ENCODE results near the gene SLC9C2.
"Not testable (repeated sequence)": the region's sequence is repeated elsewhere in the genome, so short reads cannot be mapped to it uniquely, and the experiment has no call there.

The SLC9C2 gene, protein sequence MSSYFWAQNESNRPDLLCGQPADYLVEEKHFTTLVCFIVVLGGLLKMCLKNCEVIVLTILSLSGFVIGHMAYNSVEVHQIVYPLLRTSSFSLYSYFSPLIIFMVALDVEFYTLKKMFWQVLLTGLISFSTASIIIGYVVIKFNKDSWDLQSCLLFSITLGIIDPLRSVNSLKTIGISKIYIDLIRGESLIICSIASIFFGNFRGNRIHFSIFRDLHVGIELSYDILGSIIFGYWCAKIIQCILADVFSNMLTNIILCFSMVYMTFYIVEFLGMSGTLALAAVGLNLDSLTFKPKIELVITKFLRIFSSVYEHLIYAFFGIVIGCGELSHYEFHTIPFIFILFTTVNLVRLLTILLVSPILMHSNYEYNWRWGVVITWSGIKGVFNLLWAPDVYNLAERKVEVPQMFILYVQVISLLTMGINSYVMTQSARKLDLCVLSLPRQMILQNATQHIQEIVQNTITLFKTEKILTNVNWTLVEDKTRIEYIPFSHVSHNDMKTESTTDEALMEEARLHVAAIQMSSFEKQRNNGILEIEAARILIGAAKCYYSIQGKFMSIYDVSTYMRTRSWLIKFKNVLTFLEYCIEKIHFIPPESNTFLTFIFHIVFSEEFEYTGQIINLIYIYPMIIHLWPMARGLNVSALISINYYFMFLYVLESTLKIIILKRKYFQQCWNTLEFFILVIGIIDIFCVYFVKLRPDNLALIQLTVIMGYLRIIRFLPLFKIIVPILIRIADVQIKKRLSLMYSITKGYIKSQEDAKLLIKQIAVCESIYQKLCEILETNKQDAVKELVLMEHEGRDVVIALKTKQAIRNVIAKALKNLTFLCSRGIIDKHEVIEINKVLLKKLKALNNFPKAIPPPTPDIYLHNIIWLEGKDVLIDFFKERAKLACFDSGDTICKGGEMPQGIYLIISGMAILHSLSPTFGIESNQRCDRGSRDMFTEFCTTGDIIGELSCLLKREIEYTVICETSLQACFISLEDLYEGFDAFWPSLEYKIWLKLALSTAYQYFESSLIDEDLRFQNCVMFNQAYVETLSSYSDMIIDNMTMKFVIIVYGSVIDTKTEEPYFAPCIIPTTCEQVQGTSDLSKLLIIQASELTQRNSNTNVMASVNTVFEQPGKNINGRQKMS

DNA sequence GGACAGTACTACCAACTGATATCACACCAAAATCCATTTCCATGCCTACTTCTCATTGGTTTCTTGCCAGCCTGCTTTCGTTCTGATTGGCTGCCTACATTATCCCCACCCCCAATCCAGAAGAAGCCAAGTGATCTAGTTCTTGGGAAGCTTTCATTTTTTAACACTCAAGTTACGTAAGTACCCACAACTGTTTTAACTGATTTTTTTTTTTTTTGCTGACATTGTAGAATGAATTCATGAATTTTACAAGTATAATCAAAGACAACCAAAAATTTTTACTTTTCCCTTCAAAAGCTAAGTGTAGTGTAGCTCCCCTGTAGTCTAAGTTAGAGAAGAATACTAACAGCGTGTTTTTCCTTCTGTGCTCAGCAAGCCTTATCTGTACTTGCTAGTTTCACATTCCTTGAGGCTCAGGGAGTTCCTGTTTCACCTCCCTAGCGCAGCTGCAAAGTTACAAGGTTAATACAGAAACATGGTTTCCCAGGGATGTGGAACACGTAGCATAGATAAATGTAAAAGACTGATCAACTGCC lies at the start of gene SLC9C2:
Gene SLC9C2, minus strand, starts transcription at position 17 of the 536 bp plus-strand sequence. CDS start 1,296 bp downstream, outside the sequence.
- no peak for DNase-seq

DNA sequence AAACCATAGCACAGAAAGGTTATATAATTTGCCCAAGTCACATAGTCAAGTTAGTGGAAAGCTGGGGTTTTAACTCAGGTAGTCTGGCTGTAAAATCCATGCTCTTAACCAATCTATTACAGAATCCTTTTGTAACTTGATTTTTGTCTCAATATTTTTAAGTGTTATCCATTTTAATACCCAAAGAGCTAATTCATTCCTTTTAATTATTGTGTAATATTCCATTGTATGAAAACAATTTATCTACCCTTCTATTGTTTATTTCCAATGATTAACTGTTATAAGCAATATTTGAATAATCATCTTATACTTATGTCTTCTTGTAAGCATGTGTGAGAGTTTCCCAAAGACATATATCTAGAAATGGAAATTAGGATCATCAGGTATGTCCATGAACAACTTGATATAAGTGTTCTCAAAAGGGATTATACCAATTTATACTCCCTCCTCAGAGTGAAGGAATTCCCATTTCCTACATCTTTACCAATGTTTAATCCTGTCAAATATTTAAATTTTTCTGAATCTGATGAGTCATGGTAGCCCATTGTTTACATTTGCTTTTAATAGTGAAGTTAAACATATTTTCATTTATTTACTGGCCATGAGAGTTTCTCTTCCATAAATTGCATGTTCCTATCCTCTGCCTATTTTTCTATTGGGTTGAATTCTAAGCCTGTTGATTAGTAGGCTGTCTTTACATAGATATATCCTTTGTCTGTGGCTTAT lies 46.2 kb upstream of the SLC9C2 start:
- no peak for DNase-seq

DNA sequence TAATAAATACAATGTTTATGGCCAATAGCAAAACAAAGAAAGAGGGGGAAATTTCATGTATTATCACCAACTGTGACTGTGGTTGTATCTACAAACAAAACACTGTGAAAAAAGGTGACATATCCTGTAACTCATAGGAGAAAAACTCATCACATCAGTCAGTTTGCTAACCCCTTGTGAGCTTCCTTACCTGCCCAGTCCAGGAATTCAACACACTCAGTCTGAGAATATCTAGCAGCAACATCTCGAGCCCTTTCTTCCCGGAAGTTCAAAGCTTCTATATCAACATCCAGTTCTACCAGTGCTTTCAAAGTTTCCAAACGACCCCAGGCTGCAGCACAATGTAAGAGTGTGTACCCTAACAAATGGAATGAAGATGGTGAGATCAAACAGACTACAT lies 43.8 kb upstream of the SLC9C2 start:
- no peak for DNase-seq

DNA sequence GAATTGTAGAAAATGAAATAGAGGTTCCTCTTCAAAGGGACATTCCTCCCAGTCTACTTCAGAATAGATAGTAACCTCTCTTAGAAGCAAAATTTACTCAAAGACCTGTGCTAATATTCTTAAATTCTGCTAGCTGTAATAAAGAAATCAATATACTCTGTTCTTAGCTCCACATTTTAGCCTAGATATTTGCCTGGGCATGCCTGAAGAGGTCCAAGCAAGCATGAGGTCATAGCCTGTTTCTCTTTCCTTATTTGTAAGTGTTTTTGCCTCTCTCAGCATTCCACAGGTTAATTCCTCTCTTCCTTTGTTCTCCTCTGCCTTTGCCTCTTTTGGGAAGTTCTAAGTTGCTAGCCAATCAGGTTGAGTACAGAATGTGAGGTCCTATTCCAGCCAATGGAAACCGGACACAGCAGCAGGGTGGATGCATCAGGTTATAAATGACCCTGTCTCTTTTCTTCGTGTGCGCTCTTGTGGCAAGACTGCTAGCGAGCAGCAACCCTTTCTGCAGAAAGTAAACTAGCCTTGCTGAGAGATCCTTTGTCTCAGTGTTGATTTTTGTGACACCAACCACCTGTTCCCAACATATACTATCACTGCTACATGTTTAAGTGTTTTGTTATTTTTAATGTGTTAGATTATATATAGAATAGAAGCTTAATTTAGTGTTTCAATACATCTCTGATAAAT lies 39.7 kb upstream of the SLC9C2 start:
- not testable (repeated sequence) for DNase-seq

DNA sequence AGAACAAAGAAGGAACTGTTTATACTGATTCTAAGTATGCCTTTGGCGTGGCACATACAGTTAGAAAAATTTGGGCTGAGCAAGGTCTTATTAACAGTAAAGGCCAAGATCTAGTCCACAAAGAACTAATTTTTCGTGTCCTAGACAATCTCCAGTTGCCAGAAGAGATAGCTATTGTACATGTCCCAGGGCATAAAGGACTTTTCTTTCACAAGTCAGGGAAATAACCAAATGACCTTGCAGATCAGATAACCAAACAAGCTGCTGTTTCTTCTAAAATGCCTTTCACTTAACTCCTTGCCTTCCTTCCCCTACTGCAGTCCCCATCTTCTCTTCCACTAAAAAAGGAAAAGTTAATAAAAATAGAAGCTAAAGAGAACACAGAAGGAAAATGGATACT lies 36.2 kb upstream of the SLC9C2 start:
- no peak for DNase-seq

DNA sequence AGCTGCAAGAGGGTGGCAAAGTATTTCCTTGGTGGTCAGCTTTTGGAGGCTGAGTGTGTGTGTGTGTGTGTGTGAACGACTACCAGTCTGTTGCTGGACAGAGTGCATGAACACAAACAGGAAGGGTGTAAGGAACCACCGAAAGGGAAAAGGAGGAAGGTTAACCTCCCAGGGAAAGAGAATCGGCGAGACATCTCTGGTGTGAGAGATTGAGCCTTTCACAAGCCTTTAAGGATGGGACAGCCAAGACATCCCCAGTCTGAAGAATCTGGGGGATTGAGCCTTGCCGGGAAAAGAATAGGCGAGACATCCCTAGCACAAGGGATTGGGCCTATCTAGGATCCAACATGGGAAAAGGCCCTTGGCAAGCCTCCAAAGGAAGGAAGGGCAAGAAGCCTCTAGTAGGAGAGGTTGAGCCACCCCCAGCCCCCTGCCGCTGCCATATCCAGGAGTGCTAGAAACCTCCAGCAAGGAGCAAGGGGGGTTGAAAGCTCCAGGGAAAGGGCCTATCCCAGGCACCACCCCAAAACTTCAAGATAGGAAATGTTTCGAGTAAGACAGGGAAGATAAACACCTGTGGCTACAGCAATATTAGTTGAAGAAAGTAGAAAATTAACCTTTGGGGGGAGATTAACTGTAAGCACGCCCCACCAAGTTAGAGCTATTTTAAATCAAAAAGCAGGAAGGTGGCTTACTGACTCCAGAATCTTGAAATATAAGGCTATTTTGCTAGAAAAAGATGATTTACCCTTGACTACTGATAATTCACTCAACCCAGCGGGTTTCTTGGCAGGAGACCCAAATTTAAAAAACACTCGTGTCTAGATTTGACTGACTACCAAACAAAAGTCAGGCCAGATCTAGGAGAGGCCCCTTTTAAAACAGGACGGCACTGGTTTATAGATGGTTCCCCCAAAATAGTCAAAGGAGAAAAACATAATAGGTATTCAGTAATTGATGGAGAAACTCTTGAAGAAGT lies 35.5 kb upstream of the SLC9C2 start:
- DNase-seq = no peak

DNA sequence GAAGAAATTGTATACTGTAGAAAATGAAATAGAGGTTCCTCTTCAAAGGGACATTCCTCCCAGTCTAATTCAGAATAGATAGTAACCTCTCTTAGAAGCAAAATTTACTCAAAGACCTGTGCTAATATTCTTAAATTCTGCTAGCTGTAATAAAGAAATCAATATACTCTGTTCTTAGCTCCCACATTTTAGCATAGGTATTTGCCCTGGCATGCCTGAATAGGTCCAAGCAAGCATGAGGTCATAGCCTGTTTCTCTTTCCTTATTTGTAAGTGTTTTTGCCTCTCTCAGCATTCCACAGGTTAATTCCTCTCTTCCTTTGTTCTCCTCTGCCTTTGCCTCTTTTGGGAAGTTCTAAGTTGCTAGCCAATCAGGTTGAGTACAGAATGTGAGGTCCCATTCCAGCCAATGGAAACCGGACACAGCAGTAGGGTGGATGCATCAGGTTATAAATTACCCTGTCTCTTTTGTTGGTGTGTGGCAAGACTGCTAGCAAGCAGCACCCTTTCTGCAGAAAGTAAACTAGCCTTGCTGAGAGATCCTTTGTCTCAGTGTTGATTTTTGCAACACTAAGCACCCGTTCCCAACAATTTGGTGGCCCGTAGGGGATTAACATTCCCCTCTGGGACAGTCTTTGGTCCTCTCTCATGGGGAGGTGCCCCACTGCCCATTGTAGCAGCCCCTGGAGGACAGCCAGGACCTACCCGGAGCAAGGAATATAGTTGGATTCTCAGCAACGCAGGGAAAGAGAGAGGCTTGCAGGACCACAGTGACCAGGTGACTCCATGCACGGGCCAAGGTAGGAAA lies 34.6 kb upstream of the SLC9C2 start:
- not testable (repeated sequence) for DNase-seq

DNA sequence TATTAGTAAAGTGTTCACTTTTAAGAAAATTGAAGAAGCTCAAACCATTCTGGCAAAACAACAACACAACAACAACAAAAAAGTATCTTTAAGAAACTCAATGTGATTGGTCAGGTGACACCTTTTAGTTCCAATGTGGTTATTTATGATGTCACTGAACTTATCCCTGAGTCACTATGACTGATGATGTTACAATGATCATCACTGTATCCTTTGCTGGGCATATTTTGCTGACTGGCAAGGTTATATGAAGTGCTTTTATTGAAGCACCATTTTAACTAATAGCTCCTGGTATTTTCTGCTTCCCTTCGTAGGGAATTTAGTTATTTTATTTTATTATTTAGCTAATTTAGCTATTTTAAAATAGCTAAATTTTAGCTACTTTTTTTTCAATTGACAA lies 32.2 kb upstream of the SLC9C2 start, which contains the start of gene TEX50:
Gene TEX50, plus strand, starts transcription at position 223 of the 400 bp plus-strand sequence. CDS start 184 bp downstream, outside the sequence.
- DNase-seq = no peak

DNA sequence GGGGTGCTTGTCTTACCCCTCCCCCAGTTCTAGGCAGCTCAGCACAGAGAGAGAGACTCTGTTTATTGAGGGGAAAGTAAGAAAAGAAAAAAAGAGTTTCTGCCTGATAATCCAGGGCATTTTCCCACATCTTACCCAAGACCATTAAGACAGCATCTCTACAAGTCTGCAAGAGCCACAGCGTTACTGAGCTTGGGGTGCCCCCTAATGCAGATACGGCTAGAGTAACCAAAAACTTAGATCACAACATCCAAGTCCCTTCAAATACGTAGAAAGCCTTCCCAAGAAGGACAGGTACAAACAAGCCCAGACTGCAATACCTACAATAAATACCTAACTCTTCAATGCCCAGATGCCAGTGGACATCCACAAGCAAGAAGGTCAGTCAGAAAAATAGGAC lies 26.0 kb upstream of the SLC9C2 start:
- DNase-seq = no peak

DNA sequence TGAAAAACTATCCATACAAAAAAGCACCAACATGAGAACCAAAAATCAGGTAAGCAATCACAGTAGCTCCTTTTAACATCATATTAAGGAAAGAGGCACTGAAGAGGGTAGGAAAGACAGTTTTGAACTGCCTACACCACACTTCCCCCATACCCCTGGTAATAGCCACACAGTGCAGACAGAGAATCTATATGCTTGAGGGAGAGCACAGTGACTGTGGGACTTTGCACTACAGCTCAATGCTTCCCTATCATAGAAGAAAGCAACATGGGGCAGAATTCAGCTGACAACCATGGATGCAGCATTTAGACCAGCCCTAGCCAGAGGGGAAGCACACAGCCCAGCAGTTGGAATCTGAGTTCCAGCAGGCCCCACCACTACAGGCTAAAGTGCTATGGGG lies 24.4 kb upstream of the SLC9C2 start:
- no peak for DNase-seq

DNA sequence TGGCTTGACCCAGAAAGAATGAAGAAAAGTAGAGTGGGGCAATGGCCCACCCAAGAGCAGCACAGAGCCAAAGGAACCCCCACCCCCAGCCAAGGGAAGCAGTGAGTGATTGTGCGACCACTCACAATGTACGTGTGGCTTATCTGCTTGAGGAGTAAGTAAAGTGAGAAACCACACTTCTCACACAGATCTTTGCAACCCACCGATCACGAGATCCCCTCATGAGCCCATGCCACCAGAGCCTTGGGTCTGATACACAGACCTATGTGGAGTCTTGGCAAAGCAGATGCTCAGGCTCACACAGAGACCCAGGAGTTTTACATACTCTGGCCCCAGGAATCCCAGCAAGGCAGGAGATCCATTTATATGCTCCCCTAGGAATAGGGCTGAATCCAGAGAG lies 14.0 kb upstream of the SLC9C2 start:
- no peak for DNase-seq

DNA sequence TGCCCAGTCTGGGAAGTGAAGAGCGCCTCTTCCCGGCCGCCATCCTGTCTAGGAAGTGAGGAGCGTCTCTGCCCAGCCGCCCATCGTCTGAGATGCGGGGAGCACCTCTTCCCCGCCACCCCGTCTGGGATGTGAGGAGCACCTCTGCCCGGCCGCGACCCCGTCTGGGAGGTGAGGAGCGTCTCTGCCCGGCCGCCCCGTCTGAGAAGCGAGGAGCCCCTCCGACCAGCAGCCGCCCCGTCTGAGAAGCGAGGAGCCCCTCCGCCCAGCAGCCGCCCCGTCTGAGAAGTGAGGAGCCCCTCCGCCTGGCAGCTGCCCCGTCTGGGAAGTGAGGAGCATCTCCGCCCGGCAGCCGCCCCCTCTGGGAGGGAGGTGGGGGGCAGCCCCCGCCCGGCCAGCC lies 10.2 kb upstream of the SLC9C2 start:
- DNase-seq = not testable (repeated sequence)

DNA sequence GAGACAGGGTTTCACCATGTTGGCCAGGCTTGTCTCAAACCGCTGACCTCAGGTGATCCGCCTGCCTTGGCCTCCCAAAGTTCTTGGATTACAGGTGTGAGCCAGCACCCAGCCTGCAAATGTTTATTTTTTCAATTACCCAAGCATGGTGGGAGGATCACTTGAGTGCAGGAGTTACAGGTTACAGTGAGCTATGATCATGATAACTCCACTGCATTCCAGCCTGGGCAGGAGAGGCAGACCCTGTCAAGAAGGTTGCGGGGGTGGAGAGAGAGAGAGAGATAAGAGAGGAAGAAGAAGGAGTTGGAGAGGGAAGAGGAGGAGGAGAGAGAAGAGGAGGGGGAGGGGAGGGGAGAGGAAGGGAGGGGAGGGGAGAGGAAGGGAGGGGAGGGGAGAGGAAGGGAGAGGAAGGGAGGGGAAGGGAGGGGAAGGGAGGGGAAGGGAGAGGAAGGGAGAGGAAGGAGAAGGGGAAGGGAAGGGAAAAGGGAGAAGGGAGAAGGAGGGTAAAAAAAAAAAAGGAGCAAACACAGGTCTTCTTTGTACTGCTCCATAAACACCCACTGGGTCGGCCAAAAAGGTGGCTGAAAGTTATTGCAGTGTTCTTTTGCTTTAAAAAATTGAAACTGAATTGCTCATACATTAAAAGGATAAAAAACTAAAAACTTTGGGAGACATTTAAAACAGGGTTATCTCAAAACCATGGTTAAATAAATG lies 5.8 kb upstream of the SLC9C2 start:
- DNase-seq = no peak

DNA sequence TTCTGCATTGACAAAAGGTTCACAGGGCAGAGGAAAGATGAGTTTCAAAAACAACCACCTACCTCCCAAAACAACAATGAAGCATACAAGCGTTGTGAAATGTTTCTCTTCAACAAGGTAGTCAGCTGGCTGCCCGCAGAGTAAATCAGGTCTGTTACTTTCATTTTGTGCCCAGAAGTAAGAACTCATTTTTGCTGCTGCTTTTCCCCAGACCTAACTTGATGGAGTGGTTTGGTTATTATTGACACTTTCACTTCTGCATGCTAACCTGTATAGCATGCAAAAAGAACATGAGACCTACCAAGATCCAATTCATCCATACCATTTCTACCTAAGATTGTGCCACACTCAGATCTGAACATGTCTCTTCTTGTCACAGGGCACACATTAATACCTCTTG lies 1.3 kb downstream of the SLC9C2 start:
- DNase-seq = no peak

DNA sequence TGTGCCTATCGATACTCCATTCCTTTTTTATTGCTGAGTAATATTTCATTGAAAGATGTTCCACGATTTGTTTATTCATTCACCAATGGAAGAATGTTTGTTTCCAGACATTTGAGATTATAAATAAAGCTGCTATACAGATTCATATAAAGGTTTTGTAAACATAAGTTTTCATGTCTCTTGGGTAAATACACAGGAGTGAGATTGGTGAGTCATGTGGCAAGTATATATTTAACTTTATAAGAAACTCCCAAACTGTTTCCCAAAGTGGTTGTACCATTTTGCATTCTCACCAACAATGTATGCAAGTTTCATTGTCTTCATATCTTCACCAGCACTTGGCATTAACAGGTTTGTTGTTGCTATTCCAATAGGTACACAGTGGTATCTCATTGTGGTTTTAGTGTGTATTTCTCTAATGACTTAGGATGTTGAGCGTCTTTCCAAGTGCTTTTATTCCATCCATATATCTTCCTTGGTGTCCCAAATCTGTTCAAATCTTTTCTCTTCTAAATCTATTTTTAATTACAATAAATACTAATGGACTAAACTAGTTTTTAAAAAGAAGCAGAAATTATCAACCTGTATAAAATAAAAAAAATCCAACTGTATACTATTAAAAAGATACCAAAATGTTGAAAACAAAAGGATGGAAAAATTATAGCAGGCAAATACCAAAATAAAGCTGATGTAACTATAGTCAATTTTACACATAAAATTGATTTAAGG lies 6.6 kb downstream of the SLC9C2 start:
- DNase-seq = no peak

DNA sequence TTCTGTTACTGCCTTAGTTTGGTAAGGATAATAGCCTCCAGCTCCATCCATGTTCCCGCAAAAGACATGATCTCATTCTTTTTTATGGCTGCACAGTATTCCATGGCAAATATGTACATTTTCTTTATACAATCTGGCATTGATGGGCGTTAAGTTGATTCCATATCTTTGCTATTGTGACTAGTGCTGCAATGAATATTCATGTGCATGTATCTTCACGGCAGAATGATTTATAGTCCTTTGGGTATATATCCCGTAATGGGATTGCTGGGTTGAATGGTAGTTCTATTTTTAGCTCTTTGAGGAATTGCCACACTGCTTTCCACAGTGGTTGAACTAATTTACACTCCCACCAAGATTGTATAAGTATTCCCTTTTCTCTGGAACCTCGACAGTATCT lies 11.7 kb downstream of the SLC9C2 start:
- DNase-seq = not testable (repeated sequence)

DNA sequence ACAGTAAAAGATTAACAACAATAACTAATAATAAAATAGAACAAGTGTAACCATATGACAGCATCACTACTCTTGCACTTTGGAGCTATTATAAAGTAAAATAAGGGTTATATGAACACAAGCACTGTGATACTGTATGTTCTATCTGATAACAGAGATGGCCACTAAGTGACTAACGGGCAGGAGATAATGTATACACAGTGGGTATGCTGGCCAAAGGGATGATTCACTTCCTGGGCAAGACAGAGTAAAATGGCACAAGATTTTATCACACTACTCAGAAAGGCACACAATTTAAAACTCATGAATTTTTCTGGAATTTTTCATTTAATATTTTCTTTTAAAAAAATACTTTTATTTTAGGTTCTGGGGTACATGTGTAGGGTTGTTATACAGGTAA lies 12.3 kb downstream of the SLC9C2 start:
- DNase-seq = no peak

Data from SHP77 (cell line).